Measurements from ENCODE around the gene SLC1A7.

SLC1A7 gene

DNA sequence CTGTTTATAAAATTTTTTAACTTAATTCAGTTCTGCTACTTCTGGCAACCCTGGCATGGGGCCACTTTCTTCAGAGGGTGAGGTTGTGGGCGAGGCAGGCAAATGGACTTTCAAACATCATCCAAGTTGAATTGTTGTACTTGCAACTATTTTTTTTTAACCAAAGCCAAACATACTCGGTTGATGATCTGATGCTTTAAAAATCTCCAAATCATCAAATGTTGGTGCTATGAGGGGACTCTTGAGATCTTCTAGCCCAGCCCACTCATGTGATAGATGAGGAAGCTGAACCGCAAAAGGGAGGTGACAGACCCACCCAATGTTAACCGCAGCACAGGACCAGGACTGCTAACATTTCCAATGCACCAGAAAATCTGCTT is 6.7 kb downstream of the SLC1A7 start:
- no peaks in the 10 kb centered on the region for H3K4me1 ChIP-seq (ENCODE audit: control insufficient read depth, insufficient read depth, low read length)
- 91 to 94% methylated on average over 3 to 4 of the region's 4 CpGs for WGBS, 2 experiments
- H3K27ac ChIP-seq (ENCODE audit: insufficient read depth, low read depth, low read length, poor library complexity, severe bottlenecking) = no peak overlapping the region
- H3K4me3 ChIP-seq (ENCODE audit: insufficient read depth, low read depth, low read length) = no peak overlapping the region
- no peaks in the 10 kb centered on the region for H3K27me3 ChIP-seq (ENCODE audit: control insufficient read depth, insufficient read depth, low read length, poor library complexity, severe bottlenecking)
- H3K9me3 ChIP-seq (ENCODE audit: control insufficient read depth, low read length) = peaks cover 2% of the 10 kb centered on the region
- no peaks in the 10 kb centered on the region for H3K36me3 ChIP-seq (ENCODE audit: control insufficient read depth, insufficient read depth, low read length)

DNA sequence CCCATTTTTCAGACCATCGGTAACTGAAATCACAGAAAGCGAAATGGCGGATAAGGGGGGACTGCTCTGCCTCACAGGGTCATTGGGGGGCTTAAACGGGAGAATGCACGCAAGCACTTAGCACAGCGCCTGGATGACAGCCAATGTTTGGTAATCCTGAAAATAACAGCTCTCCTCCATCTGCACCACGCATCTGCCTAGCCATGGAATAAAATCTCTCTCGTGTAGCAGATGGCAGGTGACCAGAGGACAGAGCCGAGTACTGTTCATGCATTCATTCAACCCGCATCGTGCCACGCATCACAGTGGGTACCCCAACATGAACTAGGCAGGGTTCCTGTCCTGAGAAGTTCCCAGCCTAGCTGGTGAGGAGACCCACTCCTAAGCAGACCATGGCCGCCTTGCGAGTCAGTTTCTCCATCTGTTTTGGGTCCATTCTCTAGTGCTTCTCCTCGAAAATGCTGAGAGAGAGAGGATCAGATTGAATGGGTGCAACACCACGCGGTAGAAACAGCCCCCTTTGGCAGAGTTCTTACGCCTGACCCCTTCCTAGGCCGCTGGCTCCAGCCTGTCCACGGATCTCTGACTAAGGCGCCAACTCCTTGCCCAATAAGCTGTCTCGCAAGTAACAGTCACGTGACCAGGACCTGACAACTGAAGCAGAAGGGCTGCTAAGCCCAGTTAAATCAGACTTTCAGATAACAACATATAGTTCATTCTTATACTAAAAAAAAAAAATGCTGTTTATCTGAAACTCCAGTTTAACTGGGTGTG is 7.3 kb downstream of the SLC1A7 start:
- H3K27ac ChIP-seq (ENCODE audit: insufficient read depth, low read depth, low read length, poor library complexity, severe bottlenecking) = no peak overlapping the region
- H3K4me3 ChIP-seq (ENCODE audit: insufficient read depth, low read depth, low read length) = no peak overlapping the region
- 91% methylated on average over 23 of the region's 23 CpGs for WGBS, 2 experiments
- H3K36me3 ChIP-seq (ENCODE audit: control insufficient read depth, insufficient read depth, low read length) = no peaks in the 10 kb centered on the region
- H3K9me3 ChIP-seq (ENCODE audit: control insufficient read depth, low read length) = peaks cover 2% of the 10 kb centered on the region
- no peaks in the 10 kb centered on the region for H3K27me3 ChIP-seq (ENCODE audit: control insufficient read depth, insufficient read depth, low read length, poor library complexity, severe bottlenecking)
- no peaks in the 10 kb centered on the region for H3K4me1 ChIP-seq (ENCODE audit: control insufficient read depth, insufficient read depth, low read length)

DNA sequence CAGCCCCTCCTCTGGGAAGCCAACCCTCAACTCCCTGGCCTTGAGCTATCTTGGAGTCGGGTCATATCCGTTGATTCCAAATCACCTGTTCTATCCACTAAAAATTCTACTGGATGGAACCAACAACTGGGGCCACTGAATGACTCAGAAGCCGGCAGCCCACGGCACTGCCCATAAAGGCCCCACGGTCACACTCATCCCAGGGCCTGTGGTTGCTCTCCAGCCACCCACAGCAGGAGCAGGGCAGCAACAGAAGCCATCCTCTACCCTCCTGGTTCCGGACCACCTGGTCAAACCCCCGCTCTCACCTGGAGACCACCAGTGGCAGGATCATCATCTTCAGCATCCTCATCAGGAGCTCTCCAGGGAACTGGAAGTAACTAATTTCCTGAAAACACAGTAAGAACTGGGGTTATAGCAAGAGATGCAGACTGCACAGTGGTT is 8.4 kb downstream of the SLC1A7 start:
- peaks cover 9% of the 10 kb centered on the region for H3K4me1 ChIP-seq (ENCODE audit: control insufficient read depth, insufficient read depth, low read length)
- no peaks in the 10 kb centered on the region for H3K36me3 ChIP-seq (ENCODE audit: control insufficient read depth, insufficient read depth, low read length)
- no peak overlapping the region for H3K27ac ChIP-seq (ENCODE audit: insufficient read depth, low read depth, low read length, poor library complexity, severe bottlenecking)
- no peak overlapping the region for H3K4me3 ChIP-seq (ENCODE audit: insufficient read depth, low read depth, low read length)
- peaks cover 2% of the 10 kb centered on the region for H3K9me3 ChIP-seq (ENCODE audit: control insufficient read depth, low read length)
- no peaks in the 10 kb centered on the region for H3K27me3 ChIP-seq (ENCODE audit: control insufficient read depth, insufficient read depth, low read length, poor library complexity, severe bottlenecking)
- WGBS, 2 experiments = 96 to 97% methylated on average over 7 of the region's 7 CpGs

DNA sequence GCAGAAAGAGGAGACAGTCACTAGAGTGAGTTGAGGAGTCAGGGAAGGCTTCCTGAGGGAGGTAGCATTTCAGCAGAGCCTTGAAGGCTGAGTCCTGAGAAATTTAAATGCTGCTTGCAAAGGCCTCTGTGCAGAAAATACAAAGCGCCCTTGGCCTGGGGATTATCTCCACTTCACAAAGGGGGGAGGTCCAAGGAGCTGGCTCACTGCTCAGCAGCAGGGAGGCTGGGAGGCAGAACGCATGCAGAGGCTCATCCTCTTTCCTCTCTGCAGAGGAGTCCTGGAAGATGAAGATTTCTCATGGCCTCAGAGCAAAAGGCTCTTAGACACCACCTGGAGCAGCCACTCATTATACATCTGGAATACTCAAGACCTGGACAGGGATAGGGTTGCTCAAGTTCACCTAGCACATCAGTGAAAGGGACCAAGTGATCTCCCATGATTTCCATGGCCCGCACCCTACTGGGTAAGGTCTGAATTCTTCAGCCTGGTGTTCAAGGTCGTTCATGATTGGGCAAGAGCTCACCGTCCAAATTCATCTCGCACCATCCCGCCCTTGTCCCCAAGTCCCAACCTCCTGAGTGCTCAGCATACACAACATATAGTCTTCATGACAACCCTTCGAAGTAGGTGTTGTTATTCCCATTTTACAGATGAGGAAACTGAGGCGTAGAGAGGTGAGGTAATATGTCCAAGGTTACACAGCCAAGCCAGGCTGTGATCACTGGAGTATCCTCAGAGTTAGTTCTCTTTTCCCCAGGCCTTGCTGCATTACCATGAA is 9.0 kb downstream of the SLC1A7 start:
- H3K4me3 ChIP-seq (ENCODE audit: insufficient read depth, low read depth, low read length) = no peak overlapping the region
- WGBS, 2 experiments = 90 to 91% methylated on average over 8 of the region's 9 CpGs
- no peaks in the 10 kb centered on the region for H3K27me3 ChIP-seq (ENCODE audit: control insufficient read depth, insufficient read depth, low read length, poor library complexity, severe bottlenecking)
- H3K36me3 ChIP-seq (ENCODE audit: control insufficient read depth, insufficient read depth, low read length) = no peaks in the 10 kb centered on the region
- peaks cover 2% of the 10 kb centered on the region for H3K9me3 ChIP-seq (ENCODE audit: control insufficient read depth, low read length)
- H3K4me1 ChIP-seq (ENCODE audit: control insufficient read depth, insufficient read depth, low read length) = peaks cover 9% of the 10 kb centered on the region
- H3K27ac ChIP-seq (ENCODE audit: insufficient read depth, low read depth, low read length, poor library complexity, severe bottlenecking) = no peak overlapping the region

DNA sequence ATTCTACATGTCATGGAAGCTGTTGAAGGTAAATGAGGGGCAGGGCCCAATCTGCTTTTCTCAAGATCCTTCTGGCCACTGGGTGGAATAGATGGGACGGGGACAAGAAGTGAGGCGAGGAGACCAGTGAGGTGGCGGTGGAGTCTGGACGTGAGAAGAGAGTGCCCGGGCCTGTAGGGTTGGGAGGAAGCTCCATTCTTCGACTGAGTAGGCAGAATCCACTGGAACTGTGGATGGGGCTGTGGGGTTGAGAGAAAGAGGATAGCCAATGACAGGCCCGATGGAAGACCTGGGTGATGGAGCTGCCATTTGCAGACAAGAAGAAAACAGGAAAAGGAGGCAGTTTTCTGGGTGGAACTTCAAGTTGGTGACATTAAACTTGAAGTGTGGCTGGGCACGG is 10.3 kb downstream of the SLC1A7 start:
- no peaks in the 10 kb centered on the region for H3K27me3 ChIP-seq (ENCODE audit: control insufficient read depth, insufficient read depth, low read length, poor library complexity, severe bottlenecking)
- peaks cover under 1% of the 10 kb centered on the region for H3K9me3 ChIP-seq (ENCODE audit: control insufficient read depth, low read length)
- H3K27ac ChIP-seq (ENCODE audit: insufficient read depth, low read depth, low read length, poor library complexity, severe bottlenecking) = no peak overlapping the region
- peaks cover 9% of the 10 kb centered on the region for H3K4me1 ChIP-seq (ENCODE audit: control insufficient read depth, insufficient read depth, low read length)
- H3K4me3 ChIP-seq (ENCODE audit: insufficient read depth, low read depth, low read length) = no peak overlapping the region
- WGBS, 2 experiments = 88 to 89% methylated on average over 8 of the region's 8 CpGs
- H3K36me3 ChIP-seq (ENCODE audit: control insufficient read depth, insufficient read depth, low read length) = no peaks in the 10 kb centered on the region

DNA sequence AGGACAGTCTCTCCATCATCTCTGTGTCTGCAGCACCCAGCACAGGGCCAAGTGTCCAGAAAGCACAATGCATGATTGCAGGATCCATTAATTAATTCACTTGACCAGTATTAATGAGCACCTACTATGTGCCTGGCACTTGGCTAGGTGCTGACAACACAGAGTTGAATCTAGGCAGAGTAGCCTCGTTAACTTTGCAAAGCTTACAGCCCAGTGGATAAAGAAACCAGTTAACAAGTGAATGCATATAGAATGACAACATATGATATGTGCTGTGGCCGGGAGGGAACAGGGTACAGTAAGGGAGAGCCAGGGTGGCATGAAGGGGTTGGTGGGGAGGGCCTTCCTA is 10.9 kb downstream of the SLC1A7 start:
- Histone ChIP-seq H3K36me3 (ENCODE audit: control insufficient read depth, insufficient read depth, low read length) (no peaks in the 10 kb centered on the region), H3K27me3 (ENCODE audit: control insufficient read depth, insufficient read depth, low read length, poor library complexity, severe bottlenecking) (no peaks in the 10 kb centered on the region), H3K27ac (ENCODE audit: insufficient read depth, low read depth, low read length, poor library complexity, severe bottlenecking) (no peak overlapping the region), H3K9me3 (ENCODE audit: control insufficient read depth, low read length) (no peaks in the 10 kb centered on the region), H3K4me3 (ENCODE audit: insufficient read depth, low read depth, low read length) (no peak overlapping the region), H3K4me1 (ENCODE audit: control insufficient read depth, insufficient read depth, low read length) (peaks cover 9% of the 10 kb centered on the region)
- 92 to 96% methylated on average over 2 of the region's 2 CpGs for WGBS, 2 experiments

DNA sequence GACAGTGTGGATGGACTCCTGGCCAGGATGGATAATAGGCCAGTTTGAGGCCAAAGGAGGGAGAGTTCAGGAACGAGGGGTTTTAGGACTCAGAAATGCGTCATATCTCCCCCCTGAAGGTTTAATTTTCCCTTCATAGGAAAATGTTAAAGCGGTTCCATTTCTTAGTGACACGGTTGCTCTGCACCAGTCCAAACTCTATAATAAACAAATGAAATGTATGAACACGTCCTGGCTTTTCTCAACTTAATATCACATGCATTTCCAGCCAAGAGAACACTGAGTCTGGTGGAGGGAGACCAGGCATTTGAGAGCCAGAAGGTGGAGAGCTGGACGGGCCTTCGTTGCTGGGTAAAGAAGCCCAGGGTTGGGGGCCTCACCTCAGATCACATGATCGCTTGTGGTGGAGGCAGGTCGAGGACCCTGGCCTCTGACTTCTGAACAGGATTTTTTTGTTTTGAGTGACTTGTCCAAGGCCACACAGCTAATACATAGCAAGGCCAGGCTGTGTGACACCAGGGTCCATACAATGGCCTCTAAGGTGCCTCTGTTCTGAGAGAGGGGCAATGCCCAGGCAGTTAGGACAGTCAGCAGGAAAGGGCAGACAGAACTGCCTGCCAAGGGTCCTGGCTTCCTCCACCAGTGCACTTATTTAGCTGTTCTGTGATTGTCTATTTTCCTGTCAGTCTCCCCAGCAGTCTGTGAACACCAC is 11.4 kb downstream of the SLC1A7 start:
- WGBS, 2 experiments = 94% methylated on average over 9 of the region's 9 CpGs
- Histone ChIP-seq H3K36me3 (ENCODE audit: control insufficient read depth, insufficient read depth, low read length) (no peaks in the 10 kb centered on the region), H3K27me3 (ENCODE audit: control insufficient read depth, insufficient read depth, low read length, poor library complexity, severe bottlenecking) (no peaks in the 10 kb centered on the region), H3K27ac (ENCODE audit: insufficient read depth, low read depth, low read length, poor library complexity, severe bottlenecking) (no peak overlapping the region), H3K4me1 (ENCODE audit: control insufficient read depth, insufficient read depth, low read length) (peaks cover 9% of the 10 kb centered on the region), H3K9me3 (ENCODE audit: control insufficient read depth, low read length) (no peaks in the 10 kb centered on the region), H3K4me3 (ENCODE audit: insufficient read depth, low read depth, low read length) (no peak overlapping the region)

DNA sequence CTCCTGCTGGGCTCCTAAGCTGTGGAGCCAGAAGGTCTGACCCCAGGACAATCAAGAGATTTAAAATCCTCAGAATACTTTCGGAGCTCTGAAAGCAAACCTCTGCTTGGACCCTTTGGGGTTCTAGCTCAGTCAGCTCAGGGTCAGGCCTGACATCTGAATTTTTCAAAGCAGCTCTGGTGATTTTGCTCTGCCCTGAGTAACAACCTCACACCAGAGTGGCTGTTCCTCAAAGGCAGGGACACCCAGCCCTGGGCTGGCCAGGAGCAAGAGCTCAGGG is 11.9 kb downstream of the SLC1A7 start:
- Histone ChIP-seq H3K27me3 (ENCODE audit: control insufficient read depth, insufficient read depth, low read length, poor library complexity, severe bottlenecking) (no peaks in the 10 kb centered on the region), H3K9me3 (ENCODE audit: control insufficient read depth, low read length) (no peaks in the 10 kb centered on the region), H3K27ac (ENCODE audit: insufficient read depth, low read depth, low read length, poor library complexity, severe bottlenecking) (no peak overlapping the region), H3K4me1 (ENCODE audit: control insufficient read depth, insufficient read depth, low read length) (peaks cover 9% of the 10 kb centered on the region), H3K36me3 (ENCODE audit: control insufficient read depth, insufficient read depth, low read length) (no peaks in the 10 kb centered on the region), H3K4me3 (ENCODE audit: insufficient read depth, low read depth, low read length) (no peak overlapping the region)
- WGBS, 2 experiments = 69 to 77% methylated on average over 1 of the region's 1 CpG

DNA sequence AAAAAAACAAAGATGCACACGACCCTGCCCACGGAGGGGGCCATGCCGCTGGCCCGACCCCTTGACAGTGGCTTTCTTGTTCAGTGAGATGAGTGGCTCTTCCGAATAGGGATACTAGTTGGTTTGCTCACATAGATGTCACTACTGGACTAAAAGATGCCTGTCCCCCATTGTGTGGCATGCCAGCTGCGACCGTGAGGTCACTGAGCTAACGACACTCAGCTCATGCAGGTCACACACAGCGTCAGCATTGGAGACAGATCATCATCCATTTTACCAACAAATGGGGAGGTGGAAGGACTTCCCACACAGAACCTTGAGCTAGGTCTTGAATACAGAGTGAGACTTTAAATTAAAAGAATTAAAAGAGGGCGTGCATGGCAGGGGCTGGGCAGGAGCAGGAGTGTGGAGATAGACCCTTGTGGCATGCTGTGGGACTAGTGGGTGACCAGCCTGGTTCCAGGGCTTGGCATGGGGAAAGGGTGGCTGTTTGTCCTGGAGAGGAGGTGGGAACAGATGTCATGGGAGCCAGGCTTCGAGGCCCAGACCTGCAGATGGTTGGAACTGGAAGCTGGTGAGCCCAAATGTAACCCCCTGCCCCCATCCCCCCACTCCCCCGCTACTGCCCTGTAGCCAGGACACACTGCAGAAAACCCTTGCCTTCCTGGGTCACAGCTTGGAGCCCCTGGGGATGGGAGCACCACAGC is 12.4 kb downstream of the SLC1A7 start:
- WGBS, 2 experiments = 70 to 76% methylated on average over 12 of the region's 12 CpGs
- no peak overlapping the region for H3K4me3 ChIP-seq (ENCODE audit: insufficient read depth, low read depth, low read length)
- H3K27ac ChIP-seq (ENCODE audit: insufficient read depth, low read depth, low read length, poor library complexity, severe bottlenecking) = peak overlapping the region; percentile 48
- H3K27me3 ChIP-seq (ENCODE audit: control insufficient read depth, insufficient read depth, low read length, poor library complexity, severe bottlenecking) = no peaks in the 10 kb centered on the region
- H3K4me1 ChIP-seq (ENCODE audit: control insufficient read depth, insufficient read depth, low read length) = peaks cover 9% of the 10 kb centered on the region
- no peaks in the 10 kb centered on the region for H3K36me3 ChIP-seq (ENCODE audit: control insufficient read depth, insufficient read depth, low read length)
- H3K9me3 ChIP-seq (ENCODE audit: control insufficient read depth, low read length) = no peaks in the 10 kb centered on the region

DNA sequence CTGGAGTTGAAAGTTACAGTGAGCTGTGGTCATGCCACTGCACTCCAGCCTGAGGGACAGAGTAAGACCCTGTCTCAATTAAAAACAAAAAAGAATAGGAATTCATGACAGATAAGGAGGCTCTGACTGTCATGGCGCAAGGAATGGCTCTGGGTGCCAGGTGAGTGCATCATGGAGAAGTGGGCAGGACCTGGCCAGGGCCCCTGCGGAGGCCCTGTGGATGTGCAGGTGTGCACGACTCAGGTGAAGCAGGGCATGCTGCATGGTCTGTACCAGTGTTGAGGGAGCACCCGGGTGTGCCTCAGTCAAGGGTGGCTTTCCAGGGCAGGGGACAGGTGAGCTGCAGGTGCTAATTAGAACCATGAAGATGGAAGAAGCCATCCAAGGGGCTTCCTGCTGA is 14.0 kb downstream of the SLC1A7 start:
- no peak overlapping the region for H3K4me3 ChIP-seq (ENCODE audit: insufficient read depth, low read depth, low read length)
- no peak overlapping the region for H3K27ac ChIP-seq (ENCODE audit: insufficient read depth, low read depth, low read length, poor library complexity, severe bottlenecking)
- 95% methylated on average over 4 of the region's 4 CpGs for WGBS, 2 experiments
- H3K27me3 ChIP-seq (ENCODE audit: control insufficient read depth, insufficient read depth, low read length, poor library complexity, severe bottlenecking) = no peaks in the 10 kb centered on the region
- no peaks in the 10 kb centered on the region for H3K9me3 ChIP-seq (ENCODE audit: control insufficient read depth, low read length)
- no peaks in the 10 kb centered on the region for H3K36me3 ChIP-seq (ENCODE audit: control insufficient read depth, insufficient read depth, low read length)
- peaks cover 9% of the 10 kb centered on the region for H3K4me1 ChIP-seq (ENCODE audit: control insufficient read depth, insufficient read depth, low read length)

All from ectodermal cell (in vitro differentiated cells).